ENCODE data around the gene EFHD2.

EFHD2 gene

GRCh38 chr1:15443281-15443680, 33.6 kb downstream of the EFHD2 start:
- H3K79me2 ChIP-seq: no peaks in the 10 kb centered on the region
- H3K4me3 ChIP-seq (ENCODE audit: low read depth, low read length): no peak overlapping the region
- H3K27me3 ChIP-seq (ENCODE audit: control insufficient read depth, insufficient read depth, low read length): no peaks in the 10 kb centered on the region
- H2AFZ ChIP-seq: no peak overlapping the region
- H3K27ac ChIP-seq: no peak overlapping the region
- H3K36me3 ChIP-seq (ENCODE audit: control insufficient read depth, insufficient read depth, low read length): no peaks in the 10 kb centered on the region
- H3K9me3 ChIP-seq (ENCODE audit: control insufficient read depth, low read length): no peaks in the 10 kb centered on the region
- H3K9ac ChIP-seq: no peak overlapping the region
- H3K4me1 ChIP-seq: no peaks in the 10 kb centered on the region
- H3K4me2 ChIP-seq (ENCODE audit: low read length): no peak overlapping the region
- TF ChIP-seq CTCF (IDR thresholded peaks at IDR 0.05): no peak

- Histone ChIP-seq H3K4me3 (ENCODE audit: low read depth, low read length) (no peak overlapping the region), H3K36me3 (ENCODE audit: control insufficient read depth, insufficient read depth, low read length) (no peaks in the 10 kb centered on the region), H3K27ac (no peak overlapping the region), H3K9ac (no peak overlapping the region), H3K4me1 (no peaks in the 10 kb centered on the region), H3K27me3 (ENCODE audit: control insufficient read depth, insufficient read depth, low read length) (no peaks in the 10 kb centered on the region), H2AFZ (no peak overlapping the region), H3K4me2 (ENCODE audit: low read length) (no peak overlapping the region), H3K79me2 (no peaks in the 10 kb centered on the region), H3K9me3 (ENCODE audit: control insufficient read depth, low read length) (no peaks in the 10 kb centered on the region)
- TF ChIP-seq CTCF (IDR thresholded peaks at IDR 0.05): no peak
Measured at GRCh38 chr1:15444468-15445389, 35.0 kb downstream of the EFHD2 start.

GRCh38 chr1:15445390-15446122, 35.9 kb downstream of the EFHD2 start:
- Histone ChIP-seq H2AFZ (no peak overlapping the region), H3K9me3 (ENCODE audit: control insufficient read depth, low read length) (no peaks in the 10 kb centered on the region), H3K9ac (no peak overlapping the region), H3K27me3 (ENCODE audit: control insufficient read depth, insufficient read depth, low read length) (no peaks in the 10 kb centered on the region), H3K27ac (no peak overlapping the region), H3K79me2 (no peaks in the 10 kb centered on the region), H3K36me3 (ENCODE audit: control insufficient read depth, insufficient read depth, low read length) (no peaks in the 10 kb centered on the region), H3K4me3 (ENCODE audit: low read depth, low read length) (no peak overlapping the region), H3K4me2 (ENCODE audit: low read length) (no peak overlapping the region), H3K4me1 (no peaks in the 10 kb centered on the region)
- no peak for TF ChIP-seq CTCF (IDR thresholded peaks at IDR 0.05)

GRCh38 chr1:15446212-15446611, 36.5 kb downstream of the EFHD2 start:
- TF ChIP-seq CTCF (IDR thresholded peaks at IDR 0.05): no peak
- Histone ChIP-seq H3K9ac (no peak overlapping the region), H3K4me3 (ENCODE audit: low read depth, low read length) (no peak overlapping the region), H2AFZ (no peak overlapping the region), H3K36me3 (ENCODE audit: control insufficient read depth, insufficient read depth, low read length) (no peaks in the 10 kb centered on the region), H3K4me2 (ENCODE audit: low read length) (no peak overlapping the region), H3K27ac (no peak overlapping the region), H3K4me1 (no peaks in the 10 kb centered on the region), H3K9me3 (ENCODE audit: control insufficient read depth, low read length) (no peaks in the 10 kb centered on the region), H3K27me3 (ENCODE audit: control insufficient read depth, insufficient read depth, low read length) (no peaks in the 10 kb centered on the region), H3K79me2 (no peaks in the 10 kb centered on the region)

All from parathyroid adenoma (tissue), 2 donors.